ENCODE data around the gene TNFRSF1B.

DNA sequence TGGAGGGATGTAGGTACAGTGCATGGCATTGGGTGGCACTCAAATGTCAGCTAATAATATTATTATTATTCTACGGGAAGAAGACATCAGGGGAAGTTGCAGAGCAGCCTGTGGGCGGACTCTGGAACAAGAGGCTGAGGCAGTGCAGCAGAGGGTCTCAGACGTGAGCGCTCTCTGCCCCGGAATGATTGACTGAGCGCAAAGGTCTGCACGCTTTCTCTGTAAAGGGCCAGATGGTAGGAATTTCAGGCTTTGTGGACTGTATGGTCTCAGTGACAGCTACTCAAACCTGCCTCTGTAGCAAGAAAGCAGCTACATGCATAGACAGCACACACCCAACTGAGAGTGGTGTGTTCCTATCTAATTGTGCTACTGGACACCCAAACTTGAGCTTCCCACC lies 33.4 kb downstream of the TNFRSF1B start:
- TF ChIP-seq, protein P1, sequence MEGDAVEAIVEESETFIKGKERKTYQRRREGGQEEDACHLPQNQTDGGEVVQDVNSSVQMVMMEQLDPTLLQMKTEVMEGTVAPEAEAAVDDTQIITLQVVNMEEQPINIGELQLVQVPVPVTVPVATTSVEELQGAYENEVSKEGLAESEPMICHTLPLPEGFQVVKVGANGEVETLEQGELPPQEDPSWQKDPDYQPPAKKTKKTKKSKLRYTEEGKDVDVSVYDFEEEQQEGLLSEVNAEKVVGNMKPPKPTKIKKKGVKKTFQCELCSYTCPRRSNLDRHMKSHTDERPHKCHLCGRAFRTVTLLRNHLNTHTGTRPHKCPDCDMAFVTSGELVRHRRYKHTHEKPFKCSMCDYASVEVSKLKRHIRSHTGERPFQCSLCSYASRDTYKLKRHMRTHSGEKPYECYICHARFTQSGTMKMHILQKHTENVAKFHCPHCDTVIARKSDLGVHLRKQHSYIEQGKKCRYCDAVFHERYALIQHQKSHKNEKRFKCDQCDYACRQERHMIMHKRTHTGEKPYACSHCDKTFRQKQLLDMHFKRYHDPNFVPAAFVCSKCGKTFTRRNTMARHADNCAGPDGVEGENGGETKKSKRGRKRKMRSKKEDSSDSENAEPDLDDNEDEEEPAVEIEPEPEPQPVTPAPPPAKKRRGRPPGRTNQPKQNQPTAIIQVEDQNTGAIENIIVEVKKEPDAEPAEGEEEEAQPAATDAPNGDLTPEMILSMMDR (IDR thresholded peaks at IDR 0.05), result no peak
- TF ChIP-seq POLR2A (IDR thresholded peaks at IDR 0.05), result no peak

All from uterus (tissue), 2 donors.